Stimulated activated CD8-positive, alpha-beta memory T cell treated with anti-CD3 and anti-CD28 coated beads, Interleukin-15, amount 100 ng/mL, for 24 hours (primary cell): Measurements from ENCODE around the gene NOTCH3.

Source experiments
- DNase-seq: peaks from one replicate; pipeline ENCODE4 v3.0.0-alpha.2; 2020; ENCODE audit warnings: low read depth

NOTCH3 gene

GRCh38 chr19:15123031-15123890 lies 77.5 kb downstream of the NOTCH3 start:
- DNase-seq = no peak

DNA sequence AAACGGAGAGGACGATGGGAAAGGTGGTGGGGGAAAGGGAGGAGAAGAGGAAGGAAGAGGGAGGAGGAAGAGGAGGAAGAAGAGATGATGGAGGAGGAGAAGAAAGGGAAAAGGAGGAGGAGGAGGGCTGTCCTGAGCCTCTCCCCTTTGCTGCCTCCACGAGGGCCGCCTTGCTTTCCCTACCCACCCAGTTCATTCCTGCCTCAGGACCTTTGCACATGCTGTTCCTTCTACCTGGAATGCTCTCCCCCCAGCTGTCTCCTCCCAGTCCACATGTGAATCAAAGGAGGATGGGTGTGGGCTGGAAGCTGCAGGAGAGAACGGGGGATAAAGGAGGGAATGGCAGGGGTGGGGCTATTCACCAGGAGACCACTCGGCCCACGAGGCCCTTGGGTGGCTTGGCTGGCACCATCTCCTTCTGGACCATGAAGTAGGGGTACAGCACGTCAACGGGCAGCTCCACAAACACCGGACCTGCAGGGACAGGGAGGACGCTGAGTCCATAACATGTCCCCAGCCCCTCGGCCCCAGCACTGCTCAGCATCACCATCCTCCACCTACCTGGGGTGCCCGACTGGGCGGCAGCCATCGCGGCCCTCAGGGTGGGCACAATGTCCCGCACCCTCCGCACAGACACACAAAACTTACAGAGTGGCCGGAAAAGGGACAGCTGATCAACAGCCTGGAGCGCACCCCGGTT lies 78.3 kb downstream of the NOTCH3 start:
- DNase-seq = no peak

DNA sequence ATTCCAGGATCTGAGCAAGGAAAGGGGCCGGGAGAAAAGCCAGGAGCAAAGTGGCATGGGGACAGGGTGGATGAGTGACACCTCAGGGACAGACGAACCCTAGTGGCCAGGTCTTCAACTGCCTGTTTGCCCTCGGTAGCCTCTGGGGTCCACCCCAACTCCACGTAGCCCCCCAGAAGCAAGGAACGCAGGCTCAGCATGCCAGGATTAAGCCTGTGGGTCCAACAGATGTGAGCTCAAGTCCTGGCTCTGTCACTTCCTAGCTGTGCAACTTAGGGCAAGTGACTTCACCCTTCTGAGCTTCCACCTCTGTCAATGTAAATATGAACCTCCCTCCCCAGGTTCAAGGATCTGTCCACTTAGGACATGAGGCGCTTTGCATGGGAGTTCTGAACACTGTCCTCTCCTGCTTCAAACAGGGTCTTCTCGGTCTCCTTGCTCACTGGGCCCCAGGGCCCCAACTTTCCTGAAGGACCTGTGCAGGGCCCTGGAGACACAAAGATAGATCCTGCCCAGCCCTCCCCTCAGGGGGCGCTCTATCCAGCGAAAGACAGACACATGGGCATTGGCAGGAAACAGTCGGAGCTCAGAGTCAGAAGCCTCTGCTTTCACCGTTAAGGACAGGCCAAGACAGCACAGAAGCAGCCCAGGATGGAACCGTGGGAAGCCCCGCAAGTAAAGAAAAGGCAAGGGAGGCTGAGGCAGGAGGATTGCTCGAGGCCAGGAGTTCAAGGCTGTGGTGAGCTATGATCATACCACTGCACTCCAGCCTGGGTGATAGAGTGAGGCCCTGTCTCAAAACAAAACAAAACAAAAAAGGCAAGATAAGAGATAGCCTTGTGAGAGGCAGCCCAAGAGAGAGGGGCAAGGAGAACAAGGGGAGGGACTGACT lies 80.4 kb downstream of the NOTCH3 start:
- DNase-seq = no peak

DNA sequence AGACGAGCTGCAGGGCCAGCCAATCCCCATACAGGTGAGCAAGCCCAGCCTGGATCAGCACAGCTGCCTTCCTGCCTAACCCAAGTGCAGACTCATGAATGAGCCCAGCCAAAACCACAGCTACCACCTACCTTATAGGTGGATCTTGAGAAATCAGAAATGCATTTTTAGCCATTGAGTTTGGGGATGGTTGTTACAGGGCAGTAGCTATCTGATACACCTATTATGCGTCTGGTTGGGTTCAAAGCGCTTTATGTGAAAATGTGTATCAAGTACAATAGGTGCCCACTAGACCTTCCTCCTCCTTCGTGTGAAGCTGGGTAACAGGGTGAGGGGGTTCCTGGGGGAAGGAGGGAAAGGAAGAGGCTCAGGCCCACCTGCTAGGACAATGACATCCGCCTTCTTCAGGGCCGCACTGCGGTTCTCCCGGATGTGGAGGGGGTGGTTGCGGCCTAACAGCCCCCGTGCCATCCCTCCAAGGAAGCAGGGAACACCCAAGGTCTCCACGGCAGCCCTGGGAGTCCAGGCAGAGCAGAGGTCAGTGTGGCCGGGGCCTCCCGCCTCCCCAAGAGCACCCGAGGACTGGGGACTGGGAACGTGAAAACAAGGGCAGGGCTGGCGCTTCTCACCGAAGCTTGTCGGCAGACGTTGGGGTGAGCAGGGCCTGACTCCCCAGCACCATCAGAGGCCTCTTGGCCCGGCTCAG lies 81.9 kb downstream of the NOTCH3 start:
- DNase-seq = no peak

DNA sequence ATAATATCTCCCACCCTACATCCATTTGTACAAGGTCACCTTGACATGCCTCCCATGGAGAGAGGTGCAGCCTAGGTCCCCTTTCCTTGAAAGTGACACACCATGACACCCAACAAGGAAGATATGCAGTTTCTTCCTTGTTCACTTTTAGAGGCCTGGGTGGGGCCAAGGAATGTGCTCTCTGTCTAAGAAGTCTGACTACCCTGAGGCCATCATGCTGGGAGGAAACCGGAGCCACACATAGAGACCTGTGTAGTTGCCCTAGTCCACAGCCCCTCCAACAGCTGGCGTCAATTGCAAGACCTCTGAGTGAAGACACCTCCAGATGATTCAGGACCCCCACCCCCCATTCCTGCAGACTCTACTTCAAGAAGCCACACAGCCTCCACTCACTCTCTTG lies 82.5 kb downstream of the NOTCH3 start:
- DNase-seq = no peak

GRCh38 chr19:15116856-15117255 lies 83.9 kb downstream of the NOTCH3 start:
- DNase-seq = no peak

- DNase-seq = no peak
Measured at GRCh38 chr19:15115762-15116615, 84.8 kb downstream of the NOTCH3 start.

- DNase-seq = no peak
Measured at GRCh38 chr19:15115080-15115479, 85.7 kb downstream of the NOTCH3 start.

DNA sequence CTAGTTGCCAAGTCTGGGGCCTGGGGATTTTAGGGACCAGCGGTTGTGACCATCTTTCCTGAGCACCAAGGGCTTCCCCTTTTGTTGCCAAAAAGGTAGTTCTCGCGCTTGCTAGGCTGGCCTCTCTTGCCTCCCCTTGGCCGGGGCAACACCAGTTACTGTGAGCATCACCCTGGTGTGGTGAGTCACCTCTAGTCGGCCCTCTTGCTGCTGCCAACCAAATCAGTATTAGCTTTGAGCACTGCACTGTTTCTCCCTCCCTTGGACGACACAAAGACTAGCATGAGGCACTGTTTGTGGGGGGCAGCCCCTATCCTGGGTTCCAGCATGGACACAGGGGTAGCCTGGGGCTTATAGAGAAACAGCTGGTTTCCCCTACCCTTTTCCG lies 86.6 kb downstream of the NOTCH3 start:
- DNase-seq = no peak

GRCh38 chr19:15113245-15114152 lies 87.3 kb downstream of the NOTCH3 start:
- DNase-seq = no peak

DNA sequence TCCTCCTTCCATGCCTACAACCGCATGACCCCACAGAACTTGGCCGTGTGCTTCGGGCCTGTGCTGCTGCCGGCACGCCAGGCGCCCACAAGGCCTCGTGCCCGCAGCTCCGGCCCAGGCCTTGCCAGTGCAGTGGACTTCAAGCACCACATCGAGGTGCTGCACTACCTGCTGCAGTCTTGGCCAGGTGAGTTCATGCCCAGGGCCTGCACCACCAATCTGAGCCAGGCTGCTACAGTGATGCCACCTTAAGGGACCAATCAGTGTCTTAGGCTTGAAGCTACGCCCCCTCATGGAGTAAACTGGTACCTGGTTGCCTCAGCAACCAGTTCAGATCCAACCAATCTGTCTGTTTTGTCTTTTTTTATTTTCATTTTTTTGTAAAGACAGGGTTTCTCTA lies 88.4 kb downstream of the NOTCH3 start:
- no peak for DNase-seq

DNA sequence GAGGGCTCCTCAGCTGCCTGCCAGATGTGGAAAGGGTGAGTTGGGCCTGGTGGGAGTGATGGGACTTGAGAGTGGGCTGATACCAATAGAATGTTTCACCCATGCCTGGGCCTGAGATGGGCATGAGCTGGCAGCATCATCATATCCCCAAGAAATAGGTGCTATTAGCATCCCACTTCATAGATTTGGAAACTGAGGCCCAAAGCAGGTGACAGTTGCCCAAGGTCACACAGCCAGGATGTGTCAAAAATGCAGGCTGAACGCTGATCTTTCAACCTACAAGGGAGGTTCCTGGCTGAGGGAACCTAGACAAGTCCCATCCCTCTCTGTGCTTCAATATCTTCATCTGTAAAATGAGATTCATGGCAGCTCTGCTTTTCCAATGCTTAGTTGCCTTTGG lies 89.0 kb downstream of the NOTCH3 start:
- DNase-seq = no peak

GRCh38 chr19:15110418-15110815 lies 90.4 kb downstream of the NOTCH3 start:
- no peak for DNase-seq

DNA sequence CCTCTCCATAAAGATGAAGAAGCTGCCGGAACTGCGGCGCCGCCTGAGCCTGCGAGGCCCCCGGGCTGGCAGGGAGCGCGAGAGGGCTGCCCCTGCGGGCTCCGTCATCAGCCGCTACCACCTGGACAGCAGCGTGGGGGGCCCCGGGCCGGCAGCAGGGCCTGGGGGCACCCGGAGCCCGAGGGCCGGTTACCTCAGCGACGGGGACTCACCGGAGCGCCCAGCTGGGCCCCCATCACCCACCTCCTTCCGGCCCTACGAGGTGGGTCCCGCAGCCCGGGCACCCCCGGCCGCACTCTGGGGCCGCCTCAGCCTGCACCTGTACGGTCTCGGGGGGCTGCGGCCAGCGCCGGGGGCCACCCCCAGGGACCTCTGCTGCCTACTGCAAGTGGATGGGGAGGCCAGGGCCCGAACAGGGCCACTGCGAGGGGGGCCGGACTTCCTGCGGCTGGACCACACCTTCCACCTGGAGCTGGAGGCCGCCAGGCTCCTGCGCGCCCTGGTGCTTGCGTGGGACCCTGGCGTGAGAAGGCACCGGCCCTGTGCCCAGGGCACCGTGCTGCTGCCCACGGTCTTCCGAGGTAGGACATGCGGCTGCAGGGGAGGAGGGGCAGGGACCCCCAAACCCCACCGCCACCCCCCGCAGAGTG lies 90.9 kb downstream of the NOTCH3 start:
- no peak for DNase-seq
